ENCODE measurements around the gene IQCN.
A peak's percentile ranks its signal among the peaks of the same experiment; 100 is the strongest.

DNA sequence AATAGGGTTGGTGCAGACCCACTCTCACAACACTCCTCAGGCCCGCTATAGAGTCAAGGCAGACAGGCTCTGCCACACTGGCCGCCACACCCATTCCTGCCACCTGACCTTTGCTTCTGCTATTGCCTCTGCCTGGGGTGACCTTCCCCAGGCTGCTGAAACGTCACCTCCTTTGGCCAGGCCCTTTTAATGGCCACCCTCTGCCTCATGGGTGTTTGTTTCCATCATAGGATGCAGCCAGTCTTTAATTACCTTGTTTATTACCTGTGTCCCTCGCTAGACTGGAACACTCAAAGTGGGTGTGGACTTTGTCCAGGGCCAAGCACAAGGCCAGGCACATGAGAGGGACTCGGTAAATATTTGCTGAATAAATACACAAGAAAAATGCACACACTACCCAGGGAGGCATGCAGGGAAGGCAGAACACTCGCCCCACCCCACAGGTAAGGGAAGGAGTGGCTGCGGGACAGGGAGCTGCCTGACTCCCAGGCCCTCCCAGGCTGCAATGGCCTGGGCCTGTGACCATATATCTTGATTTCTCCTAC is 45.4 kb upstream of the IQCN start:
- TF ChIP-seq, protein P1, sequence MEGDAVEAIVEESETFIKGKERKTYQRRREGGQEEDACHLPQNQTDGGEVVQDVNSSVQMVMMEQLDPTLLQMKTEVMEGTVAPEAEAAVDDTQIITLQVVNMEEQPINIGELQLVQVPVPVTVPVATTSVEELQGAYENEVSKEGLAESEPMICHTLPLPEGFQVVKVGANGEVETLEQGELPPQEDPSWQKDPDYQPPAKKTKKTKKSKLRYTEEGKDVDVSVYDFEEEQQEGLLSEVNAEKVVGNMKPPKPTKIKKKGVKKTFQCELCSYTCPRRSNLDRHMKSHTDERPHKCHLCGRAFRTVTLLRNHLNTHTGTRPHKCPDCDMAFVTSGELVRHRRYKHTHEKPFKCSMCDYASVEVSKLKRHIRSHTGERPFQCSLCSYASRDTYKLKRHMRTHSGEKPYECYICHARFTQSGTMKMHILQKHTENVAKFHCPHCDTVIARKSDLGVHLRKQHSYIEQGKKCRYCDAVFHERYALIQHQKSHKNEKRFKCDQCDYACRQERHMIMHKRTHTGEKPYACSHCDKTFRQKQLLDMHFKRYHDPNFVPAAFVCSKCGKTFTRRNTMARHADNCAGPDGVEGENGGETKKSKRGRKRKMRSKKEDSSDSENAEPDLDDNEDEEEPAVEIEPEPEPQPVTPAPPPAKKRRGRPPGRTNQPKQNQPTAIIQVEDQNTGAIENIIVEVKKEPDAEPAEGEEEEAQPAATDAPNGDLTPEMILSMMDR (IDR thresholded peaks at IDR 0.05 in 8 of 11, conservative IDR thresholded peaks at IDR 0.05 in 3 of 11): no peak
- TF ChIP-seq POLR2A (IDR thresholded peaks at IDR 0.05) (no peak), POLR2AphosphoS5 (IDR thresholded peaks at IDR 0.05) (peak in 2 of 3 donors; percentile 51 to 53)

All from spleen (tissue), 7 donors.